Measurements from ENCODE around the gene NUP107. TPM values are rescaled to one million over a fixed set of nuclear protein-coding genes. Genes with fewer than 3 reads are reported as not detected.
"Not testable (repeated sequence)": the region's sequence is repeated elsewhere in the genome, so short reads cannot be mapped to it uniquely, and the experiment has no call there.

The NUP107 gene
- total RNA-seq, 1 donor from 2014 or later: 66.3 TPM

DNA sequence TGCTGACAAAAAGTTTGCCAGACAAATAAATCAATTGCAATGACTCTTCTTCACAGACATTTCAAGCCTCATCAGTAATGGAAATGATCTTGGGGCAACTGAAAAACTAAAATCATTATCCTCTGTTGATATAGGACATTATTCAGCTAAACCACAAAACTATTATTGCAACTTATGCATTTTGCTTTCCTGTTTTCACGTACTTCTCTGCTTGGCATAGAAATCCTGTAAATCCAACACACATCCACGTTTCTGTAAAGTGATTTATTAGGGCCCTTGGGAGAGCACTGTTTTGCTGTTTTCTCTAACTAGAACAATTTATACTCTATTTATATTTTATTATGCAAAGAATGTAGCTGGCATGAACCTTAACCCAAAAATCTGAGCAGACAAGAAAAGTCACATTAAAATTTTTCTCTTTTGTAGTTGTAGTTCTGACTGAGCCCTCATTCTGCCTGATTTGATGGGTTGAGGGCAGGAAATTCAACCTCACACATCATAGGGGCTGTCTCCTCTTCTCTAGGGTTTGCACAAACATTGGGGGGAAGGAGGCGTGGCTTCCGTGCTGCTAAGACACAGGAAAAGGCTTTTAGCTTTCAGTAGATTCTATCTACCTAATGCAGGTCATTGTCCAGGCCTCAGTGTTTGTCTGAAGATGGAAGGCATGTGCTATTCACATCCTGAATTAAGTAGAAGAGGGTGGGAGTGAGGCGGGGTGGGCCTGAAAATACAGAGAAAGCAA lies 11.5 kb upstream of the NUP107 start:
- Mint-ChIP-seq H3K27ac (ENCODE audit: unreplicated experiment) (peak overlapping the region; percentile 79), H3K4me1 (ENCODE audit: unreplicated experiment) (peaks cover 14% of the 10 kb centered on the region), H3K36me3 (ENCODE audit: low read depth, unreplicated experiment) (no peaks in the 10 kb centered on the region), H3K4me3 (ENCODE audit: unreplicated experiment) (no peak overlapping the region), H3K9me3 (ENCODE audit: unreplicated experiment) (no peaks in the 10 kb centered on the region), H3K27me3 (ENCODE audit: unreplicated experiment) (peaks cover 4% of the 10 kb centered on the region)
- TF ChIP-seq, protein P1, sequence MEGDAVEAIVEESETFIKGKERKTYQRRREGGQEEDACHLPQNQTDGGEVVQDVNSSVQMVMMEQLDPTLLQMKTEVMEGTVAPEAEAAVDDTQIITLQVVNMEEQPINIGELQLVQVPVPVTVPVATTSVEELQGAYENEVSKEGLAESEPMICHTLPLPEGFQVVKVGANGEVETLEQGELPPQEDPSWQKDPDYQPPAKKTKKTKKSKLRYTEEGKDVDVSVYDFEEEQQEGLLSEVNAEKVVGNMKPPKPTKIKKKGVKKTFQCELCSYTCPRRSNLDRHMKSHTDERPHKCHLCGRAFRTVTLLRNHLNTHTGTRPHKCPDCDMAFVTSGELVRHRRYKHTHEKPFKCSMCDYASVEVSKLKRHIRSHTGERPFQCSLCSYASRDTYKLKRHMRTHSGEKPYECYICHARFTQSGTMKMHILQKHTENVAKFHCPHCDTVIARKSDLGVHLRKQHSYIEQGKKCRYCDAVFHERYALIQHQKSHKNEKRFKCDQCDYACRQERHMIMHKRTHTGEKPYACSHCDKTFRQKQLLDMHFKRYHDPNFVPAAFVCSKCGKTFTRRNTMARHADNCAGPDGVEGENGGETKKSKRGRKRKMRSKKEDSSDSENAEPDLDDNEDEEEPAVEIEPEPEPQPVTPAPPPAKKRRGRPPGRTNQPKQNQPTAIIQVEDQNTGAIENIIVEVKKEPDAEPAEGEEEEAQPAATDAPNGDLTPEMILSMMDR (IDR thresholded peaks at IDR 0.05; ENCODE audit: unreplicated experiment): no peak
- peak; percentile 27 for DNase-seq (ENCODE audit: low spot score)

DNA sequence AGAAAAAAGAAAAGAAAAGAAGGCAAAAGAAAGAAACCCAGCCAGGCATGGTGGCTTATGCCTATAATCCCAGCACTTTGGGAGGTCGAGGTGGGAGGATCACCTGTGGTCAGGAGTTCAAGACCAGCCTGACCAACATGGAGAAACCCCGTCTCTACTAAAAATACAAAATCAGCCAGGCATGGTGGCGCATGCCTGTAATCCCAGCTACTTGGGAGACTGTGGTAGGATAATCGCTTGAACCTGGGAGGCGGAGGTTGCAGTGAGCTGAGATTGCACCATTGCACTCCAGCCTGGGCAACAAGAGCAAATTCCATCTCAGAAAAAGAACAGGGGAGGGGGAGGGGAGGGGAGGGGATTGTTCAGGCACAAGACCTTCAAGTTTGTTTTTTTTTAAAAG lies 9.9 kb upstream of the NUP107 start:
- DNase-seq (ENCODE audit: low spot score); H3K36me3 Mint-ChIP-seq (ENCODE audit: low read depth, unreplicated experiment); H3K4me3 Mint-ChIP-seq (ENCODE audit: unreplicated experiment); H3K27ac Mint-ChIP-seq (ENCODE audit: unreplicated experiment); H3K9me3 Mint-ChIP-seq (ENCODE audit: unreplicated experiment); H3K27me3 Mint-ChIP-seq (ENCODE audit: unreplicated experiment): not testable (repeated sequence)
- H3K4me1 Mint-ChIP-seq (ENCODE audit: unreplicated experiment): peaks cover 10% of the 10 kb centered on the region

GRCh38 chr12:68686262-68686594 lies 550 bp upstream of the NUP107 start:
- DNase-seq (ENCODE audit: low spot score): no peak
- Mint-ChIP-seq H3K4me3 (ENCODE audit: unreplicated experiment) (peak overlapping the region; percentile 97), H3K27ac (ENCODE audit: unreplicated experiment) (peak overlapping the region; percentile 95)

DNA sequence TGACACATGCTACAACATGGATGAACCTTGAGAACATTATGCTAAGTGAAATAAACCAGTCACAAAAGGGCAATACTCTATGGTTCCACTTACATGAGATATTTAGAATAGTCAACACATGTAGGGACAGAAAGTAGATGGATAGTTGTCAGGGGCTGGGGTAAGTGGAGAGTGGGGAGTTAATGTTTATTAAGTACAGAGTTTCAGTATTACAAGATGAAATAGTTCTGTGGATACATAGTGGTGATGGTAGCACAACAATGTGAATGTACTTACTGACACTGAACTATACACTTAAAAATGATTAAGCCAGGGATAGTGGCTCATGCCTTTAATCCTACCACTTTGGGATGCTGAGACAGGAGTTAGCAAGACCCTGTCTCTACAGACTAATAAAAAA lies 8.7 kb downstream of the NUP107 start:
- Mint-ChIP-seq H3K4me3 (ENCODE audit: unreplicated experiment) (no peak overlapping the region), H3K9me3 (ENCODE audit: unreplicated experiment) (no peaks in the 10 kb centered on the region), H3K27me3 (ENCODE audit: unreplicated experiment) (no peaks in the 10 kb centered on the region), H3K27ac (ENCODE audit: unreplicated experiment) (no peak overlapping the region), H3K36me3 (ENCODE audit: low read depth, unreplicated experiment) (peaks cover 28% of the 10 kb centered on the region), H3K4me1 (ENCODE audit: unreplicated experiment) (no peaks in the 10 kb centered on the region)
- TF ChIP-seq, protein P1 (IDR thresholded peaks at IDR 0.05; ENCODE audit: unreplicated experiment): no peak
- no peak for DNase-seq (ENCODE audit: low spot score)

More at GRCh38 chr12:68686262-68686594, 550 bp upstream of the NUP107 start:
- H3K9me3 Mint-ChIP-seq (ENCODE audit: unreplicated experiment): no peaks in the 10 kb centered on the region
- peaks cover 10% of the 10 kb centered on the region for H3K36me3 Mint-ChIP-seq (ENCODE audit: low read depth, unreplicated experiment)
- TF ChIP-seq, protein P1 (IDR thresholded peaks at IDR 0.05; ENCODE audit: unreplicated experiment): no peak
- H3K27me3 Mint-ChIP-seq (ENCODE audit: unreplicated experiment): peaks cover 2% of the 10 kb centered on the region
- H3K4me1 Mint-ChIP-seq (ENCODE audit: unreplicated experiment): peaks cover 26% of the 10 kb centered on the region

- no peaks in the 10 kb centered on the region for H3K4me1 Mint-ChIP-seq (ENCODE audit: unreplicated experiment)
- no peaks in the 10 kb centered on the region for H3K27me3 Mint-ChIP-seq (ENCODE audit: unreplicated experiment)
- DNase-seq (ENCODE audit: low spot score): no peak
- H3K9me3 Mint-ChIP-seq (ENCODE audit: unreplicated experiment): no peaks in the 10 kb centered on the region
- no peak overlapping the region for H3K4me3 Mint-ChIP-seq (ENCODE audit: unreplicated experiment)
- no peak overlapping the region for H3K27ac Mint-ChIP-seq (ENCODE audit: unreplicated experiment)
- H3K36me3 Mint-ChIP-seq (ENCODE audit: low read depth, unreplicated experiment): peaks cover 21% of the 10 kb centered on the region
- TF ChIP-seq, protein P1 (IDR thresholded peaks at IDR 0.05; ENCODE audit: unreplicated experiment): no peak
Observed at GRCh38 chr12:68699486-68699885, 12.7 kb downstream of the NUP107 start.
